ENCODE results near the gene AOPEP.

DNA sequence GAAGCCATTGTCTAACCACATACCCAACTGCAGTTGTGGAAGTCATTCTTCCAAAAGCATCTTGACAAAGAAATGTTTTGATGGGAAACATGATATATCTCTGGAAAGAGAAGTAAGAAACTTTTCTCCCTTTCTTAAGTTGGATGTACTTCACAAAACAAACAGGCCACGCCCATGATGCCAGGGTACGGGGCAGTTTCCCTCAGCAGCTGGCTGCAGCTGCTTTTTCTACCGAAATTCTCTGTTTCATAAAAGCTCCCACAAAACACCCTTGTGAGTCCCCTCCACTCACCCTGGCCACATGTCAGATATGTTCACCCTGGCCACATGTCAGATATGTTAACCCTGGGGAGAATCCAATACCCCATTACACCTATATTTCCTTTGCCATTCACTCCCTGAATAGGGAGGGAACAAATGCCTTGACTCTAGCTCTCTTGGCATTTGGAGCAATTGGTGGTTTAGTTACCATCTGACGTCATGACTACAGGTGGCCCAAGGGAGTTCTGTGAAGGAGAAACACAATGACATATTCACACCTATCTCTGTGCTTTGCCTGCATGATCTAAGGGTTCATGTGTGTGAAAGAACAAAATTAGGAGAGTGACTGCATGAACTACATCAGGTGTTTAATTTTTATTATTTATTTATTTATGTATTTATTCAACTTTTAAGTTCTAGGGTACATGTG is 103.0 kb downstream of the AOPEP start:
- TF ChIP-seq, protein P1, sequence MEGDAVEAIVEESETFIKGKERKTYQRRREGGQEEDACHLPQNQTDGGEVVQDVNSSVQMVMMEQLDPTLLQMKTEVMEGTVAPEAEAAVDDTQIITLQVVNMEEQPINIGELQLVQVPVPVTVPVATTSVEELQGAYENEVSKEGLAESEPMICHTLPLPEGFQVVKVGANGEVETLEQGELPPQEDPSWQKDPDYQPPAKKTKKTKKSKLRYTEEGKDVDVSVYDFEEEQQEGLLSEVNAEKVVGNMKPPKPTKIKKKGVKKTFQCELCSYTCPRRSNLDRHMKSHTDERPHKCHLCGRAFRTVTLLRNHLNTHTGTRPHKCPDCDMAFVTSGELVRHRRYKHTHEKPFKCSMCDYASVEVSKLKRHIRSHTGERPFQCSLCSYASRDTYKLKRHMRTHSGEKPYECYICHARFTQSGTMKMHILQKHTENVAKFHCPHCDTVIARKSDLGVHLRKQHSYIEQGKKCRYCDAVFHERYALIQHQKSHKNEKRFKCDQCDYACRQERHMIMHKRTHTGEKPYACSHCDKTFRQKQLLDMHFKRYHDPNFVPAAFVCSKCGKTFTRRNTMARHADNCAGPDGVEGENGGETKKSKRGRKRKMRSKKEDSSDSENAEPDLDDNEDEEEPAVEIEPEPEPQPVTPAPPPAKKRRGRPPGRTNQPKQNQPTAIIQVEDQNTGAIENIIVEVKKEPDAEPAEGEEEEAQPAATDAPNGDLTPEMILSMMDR (IDR thresholded peaks at IDR 0.05): no peak
- no peak for TF ChIP-seq SIN3A (IDR thresholded peaks at IDR 0.05; ENCODE audit: borderline replicate concordance, insufficient read depth, low read depth, low read length)

Measured in Panc1 (cell line).